HFFc6 (cell line): Measurements from ENCODE around the gene OR10A6. TPM values are rescaled to one million over a fixed set of nuclear protein-coding genes. Genes with fewer than 3 reads are reported as not detected.

Source experiments
- DNase-seq: peaks from one replicate; pipeline ENCODE4 v3.0.0-alpha.2; 2018
- H3K27ac Mint-ChIP-seq: 2 replicates; pipeline ENCODE4 v1.8.0; 2020; ENCODE audit warnings: mild to moderate bottlenecking, mixed read lengths
- H3K27me3 Mint-ChIP-seq: 2 replicates; pipeline ENCODE4 v1.8.0; 2021; ENCODE audit warnings: mild to moderate bottlenecking, moderate library complexity, mixed read lengths; ENCODE audit not compliant: insufficient read depth
- H3K36me3 Mint-ChIP-seq: 2 replicates; pipeline ENCODE4 v1.8.0; 2021; ENCODE audit warnings: low read depth, mixed read lengths
- H3K4me1 Mint-ChIP-seq: 2 replicates; pipeline ENCODE4 v1.8.0; 2020; ENCODE audit warnings: low read depth, mixed read lengths
- H3K4me3 Mint-ChIP-seq: 2 replicates; pipeline ENCODE4 v1.8.0; 2020; ENCODE audit warnings: mild to moderate bottlenecking, moderate library complexity, mixed read lengths
- H3K9me3 Mint-ChIP-seq: 2 replicates; pipeline ENCODE4 v1.8.0; 2020; ENCODE audit warnings: mild to moderate bottlenecking, mixed read lengths
- total RNA-seq, 6 experiments: library from RNA; stranded (reverse); fragmentation: NEBNext Ultra II Directional; extraction: Animal tissue kit (Norgen Biotek cat#: 25700); gene quantifications; 2 replicates in 1 of 6; 3 replicates in 5 of 6; pipeline ENCODE4 v1.2.3, GENCODE V29; 2021
- TF ChIP-seq, protein P1 (sequence below): fragments of 200-600 bp; sonication (generic); IDR thresholded peaks from 2 replicates; pipeline ENCODE4 v1.5.0; 2021; ENCODE audit warnings: antibody characterized with exemption, mild to moderate bottlenecking

The OR10A6 gene
- total RNA-seq, 6 experiments from 2014 or later: 0.05 to 0.28 (median 0.14) TPM; not detected in 1

DNA sequence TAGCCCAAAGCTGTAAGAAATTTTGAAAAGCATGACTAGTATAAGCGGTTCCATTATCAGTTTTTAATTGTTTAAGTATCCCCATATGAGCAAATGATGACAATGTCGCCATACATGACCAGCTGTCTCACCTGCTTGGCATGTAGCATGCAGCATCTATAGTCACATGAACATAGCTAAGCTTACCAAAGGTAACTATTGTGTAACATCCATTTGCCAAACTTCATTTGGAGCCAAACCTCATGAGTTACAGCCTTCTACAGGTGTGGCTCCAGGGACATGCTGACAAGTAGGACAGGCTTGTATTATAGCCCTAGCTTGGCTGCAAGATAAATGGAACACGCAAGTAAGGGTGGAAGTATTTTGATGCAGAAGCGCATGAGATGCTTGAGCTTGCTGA lies 30.4 kb downstream of the OR10A6 start:
- no peak for DNase-seq
- Mint-ChIP-seq H3K9me3 (no peaks in the 10 kb centered on the region), H3K4me1 (peaks cover 69% of the 10 kb centered on the region), H3K36me3 (peaks cover 5% of the 10 kb centered on the region; the same call in 1 of the 2 replicates), H3K27ac (no peak overlapping the region), H3K4me3 (no peak overlapping the region), H3K27me3 (no peaks in the 10 kb centered on the region)
- TF ChIP-seq, protein P1, sequence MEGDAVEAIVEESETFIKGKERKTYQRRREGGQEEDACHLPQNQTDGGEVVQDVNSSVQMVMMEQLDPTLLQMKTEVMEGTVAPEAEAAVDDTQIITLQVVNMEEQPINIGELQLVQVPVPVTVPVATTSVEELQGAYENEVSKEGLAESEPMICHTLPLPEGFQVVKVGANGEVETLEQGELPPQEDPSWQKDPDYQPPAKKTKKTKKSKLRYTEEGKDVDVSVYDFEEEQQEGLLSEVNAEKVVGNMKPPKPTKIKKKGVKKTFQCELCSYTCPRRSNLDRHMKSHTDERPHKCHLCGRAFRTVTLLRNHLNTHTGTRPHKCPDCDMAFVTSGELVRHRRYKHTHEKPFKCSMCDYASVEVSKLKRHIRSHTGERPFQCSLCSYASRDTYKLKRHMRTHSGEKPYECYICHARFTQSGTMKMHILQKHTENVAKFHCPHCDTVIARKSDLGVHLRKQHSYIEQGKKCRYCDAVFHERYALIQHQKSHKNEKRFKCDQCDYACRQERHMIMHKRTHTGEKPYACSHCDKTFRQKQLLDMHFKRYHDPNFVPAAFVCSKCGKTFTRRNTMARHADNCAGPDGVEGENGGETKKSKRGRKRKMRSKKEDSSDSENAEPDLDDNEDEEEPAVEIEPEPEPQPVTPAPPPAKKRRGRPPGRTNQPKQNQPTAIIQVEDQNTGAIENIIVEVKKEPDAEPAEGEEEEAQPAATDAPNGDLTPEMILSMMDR: no peak

GRCh38 chr11:7899418-7899817 lies 31.6 kb downstream of the OR10A6 start:
- TF ChIP-seq, protein P1: no peak
- H3K27me3 Mint-ChIP-seq: no peaks in the 10 kb centered on the region
- peaks cover 69% of the 10 kb centered on the region for H3K4me1 Mint-ChIP-seq
- no peak for DNase-seq
- no peaks in the 10 kb centered on the region for H3K9me3 Mint-ChIP-seq
- no peak overlapping the region for H3K27ac Mint-ChIP-seq
- peaks cover 5% of the 10 kb centered on the region for H3K36me3 Mint-ChIP-seq
- H3K4me3 Mint-ChIP-seq: no peak overlapping the region

DNA sequence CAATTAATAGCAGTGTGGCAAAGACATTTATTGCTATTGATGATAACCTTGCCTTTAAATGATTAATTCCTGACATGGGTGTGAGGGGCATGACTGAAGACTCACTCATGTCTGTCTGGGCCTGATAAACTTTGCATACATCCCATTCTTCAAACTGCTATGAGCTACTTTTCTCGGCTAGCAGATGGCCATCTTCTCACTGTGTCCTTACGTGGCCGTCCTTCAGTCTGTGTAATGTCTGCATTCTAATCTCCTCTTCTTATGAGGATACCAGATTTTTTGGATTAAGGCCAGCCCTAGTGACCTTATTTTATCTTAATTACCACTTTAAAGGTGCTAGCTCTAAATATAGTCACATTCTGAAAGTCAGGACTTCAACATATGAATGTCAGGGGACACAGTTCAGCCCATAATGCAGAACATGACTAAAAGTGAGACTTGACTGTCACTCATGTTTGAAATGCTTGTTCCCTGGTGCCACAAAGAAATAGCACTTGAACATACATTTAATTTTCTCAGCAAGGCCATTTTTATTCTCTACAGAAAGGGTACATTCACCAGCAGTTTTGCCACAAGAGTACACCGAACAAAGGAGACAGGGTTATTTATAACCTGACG lies 32.3 kb downstream of the OR10A6 start:
- H3K36me3 Mint-ChIP-seq: peaks cover 5% of the 10 kb centered on the region
- TF ChIP-seq, protein P1: no peak
- no peak for DNase-seq
- H3K27ac Mint-ChIP-seq: no peak overlapping the region
- H3K4me3 Mint-ChIP-seq: no peak overlapping the region
- no peaks in the 10 kb centered on the region for H3K27me3 Mint-ChIP-seq
- H3K4me1 Mint-ChIP-seq: peaks cover 69% of the 10 kb centered on the region
- no peaks in the 10 kb centered on the region for H3K9me3 Mint-ChIP-seq

- TF ChIP-seq, protein P1: no peak
- DNase-seq: no peak
- Mint-ChIP-seq H3K4me1 (peaks cover 69% of the 10 kb centered on the region), H3K27ac (no peak overlapping the region), H3K4me3 (no peak overlapping the region), H3K9me3 (no peaks in the 10 kb centered on the region), H3K27me3 (no peaks in the 10 kb centered on the region), H3K36me3 (peaks cover 5% of the 10 kb centered on the region)
These were observed 34.9 kb downstream of the OR10A6 start for GRCh38 chr11:7896009-7896785.

DNA sequence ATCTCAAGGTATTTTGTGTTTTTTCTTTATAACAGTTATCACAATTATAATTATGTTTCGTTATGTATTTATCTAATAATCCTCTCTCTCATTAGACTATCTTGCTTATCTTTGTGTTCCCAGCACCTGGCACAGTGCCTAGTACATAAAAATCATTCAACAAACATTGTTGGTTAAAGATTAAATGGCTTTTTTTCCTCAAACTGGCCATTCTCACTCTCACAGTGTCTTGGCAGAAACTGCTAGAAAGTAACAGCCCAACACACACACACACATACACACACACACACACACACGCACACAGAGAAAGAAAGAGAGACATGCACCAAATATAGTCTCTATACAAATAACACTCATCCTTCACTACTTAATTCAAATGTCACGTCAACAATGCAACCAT lies 36.8 kb downstream of the OR10A6 start:
- peaks cover 2% of the 10 kb centered on the region for H3K36me3 Mint-ChIP-seq
- H3K9me3 Mint-ChIP-seq: no peaks in the 10 kb centered on the region
- no peaks in the 10 kb centered on the region for H3K27me3 Mint-ChIP-seq
- no peak overlapping the region for H3K4me3 Mint-ChIP-seq
- no peak for DNase-seq
- TF ChIP-seq, protein P1: no peak
- peaks cover 75% of the 10 kb centered on the region for H3K4me1 Mint-ChIP-seq
- peak overlapping the region; percentile 25; the same call in 1 of the 2 replicates for H3K27ac Mint-ChIP-seq
